Astrocyte (in vitro differentiated cells and primary cell): Measurements from ENCODE around the gene DNER.

Source experiments
- CTCF ChIP-seq: IDR thresholded peaks from 2 replicates; pipeline ENCODE4 v1.5.1; 2011; ENCODE audit warnings: low read depth, mild to moderate bottlenecking, inconsistent platforms, low read length, moderate library complexity; ENCODE audit not compliant: insufficient read depth
- EZH2 ChIP-seq: IDR thresholded peaks from 2 replicates; pipeline ENCODE4 v1.6.1; 2012; ENCODE audit warnings: mild to moderate bottlenecking, low read length, inconsistent platforms; ENCODE audit not compliant: insufficient read depth

- TF ChIP-seq CTCF (no peak), EZH2 (no peak)
Measured at GRCh38 chr2:229666811-229667210, 47.5 kb downstream of the DNER start.
